HEK293 (cell line): ENCODE measurements around the gene GREM2.

Experiments
- CTCF ChIP-seq: fragments of 450-650 bp; formaldehyde crosslinking; IDR thresholded peaks from 2 replicates; pipeline ENCODE4 v1.5.1; 2016; ENCODE audit warnings: missing biosample characterization, missing genetic modification characterization
- MYNN ChIP-seq: fragments of 450-650 bp; formaldehyde crosslinking; IDR thresholded peaks from 2 replicates; pipeline ENCODE4 v1.5.1; 2016; ENCODE audit warnings: missing biosample characterization, missing genetic modification characterization, borderline replicate concordance
- RBAK ChIP-seq: fragments of 450-650 bp; formaldehyde crosslinking; IDR thresholded peaks from 2 replicates; pipeline ENCODE4 v1.5.1; 2016; ENCODE audit warnings: missing biosample characterization, missing genetic modification characterization
- SP2 ChIP-seq: fragments of 450-650 bp; formaldehyde crosslinking; IDR thresholded peaks from 2 replicates; pipeline ENCODE4 v1.5.1; 2016; ENCODE audit warnings: missing biosample characterization, missing genetic modification characterization
- YY1 ChIP-seq: fragments of 450-650 bp; formaldehyde crosslinking; IDR thresholded peaks from 2 replicates; pipeline ENCODE4 v1.5.1; 2018; ENCODE audit warnings: missing biosample characterization, missing genetic modification characterization
- ZFP41 ChIP-seq: fragments of 450-650 bp; formaldehyde crosslinking; IDR thresholded peaks from 2 replicates; pipeline ENCODE4 v1.5.1; 2016; ENCODE audit warnings: missing biosample characterization, missing genetic modification characterization, borderline replicate concordance
- ZNF19 ChIP-seq: fragments of 450-650 bp; formaldehyde crosslinking; IDR thresholded peaks from 2 replicates; pipeline ENCODE4; 2016; ENCODE audit warnings: missing biosample characterization, missing genetic modification characterization, low read depth
- ZNF274 ChIP-seq, 2 experiments: fragments of 200-500 bp in 1 of 2; fragments of 450-650 bp in 1 of 2; sonication (Bioruptor generic) in 1 of 2; formaldehyde crosslinking in 1 of 2; IDR thresholded peaks; 2 replicates each; pipeline versions ENCODE4 v1.5.1 to v1.6.1; 2014 to 2016; ENCODE audit warnings: borderline replicate concordance in 1 of 2, inconsistent platforms in 1 of 2, low read length in 1 of 2, missing biosample characterization in 1 of 2, missing genetic modification characterization in 1 of 2
- ZNF513 ChIP-seq: fragments of 450-650 bp; IDR thresholded peaks from 2 replicates; pipeline ENCODE4 v1.5.1; 2018; ENCODE audit warnings: missing biosample characterization, missing genetic modification characterization
- ZNF791 ChIP-seq: fragments of 450-650 bp; formaldehyde crosslinking; IDR thresholded peaks from 2 replicates; pipeline ENCODE4 v1.5.1; 2016; ENCODE audit warnings: missing biosample characterization, missing genetic modification characterization
- ZSCAN4 ChIP-seq: fragments of 450-650 bp; formaldehyde crosslinking; IDR thresholded peaks from 2 replicates; pipeline ENCODE4 v1.5.1; 2017; ENCODE audit warnings: missing biosample characterization, missing genetic modification characterization
- TF ChIP-seq, protein P1 (sequence below): fragments of 450-650 bp; formaldehyde crosslinking; IDR thresholded peaks from 2 replicates; pipeline ENCODE4 v1.5.1; 2016; ENCODE audit warnings: missing biosample characterization, missing genetic modification characterization, low read depth
- TF ChIP-seq, protein P2 (sequence below): fragments of 450-650 bp; formaldehyde crosslinking; optimal IDR thresholded peaks from 2 replicates; pipeline ENCODE3; 2016; ENCODE audit warnings: missing biosample characterization, mild to moderate bottlenecking, missing genetic modification characterization

GRCh38 chr1:240516069-240516468, 95.9 kb downstream of the GREM2 start:
- no peak for TF ChIP-seq ZNF19 (tag by site-specific recombination)
- TF ChIP-seq RBAK (tag by site-specific recombination), result no peak
- TF ChIP-seq SP2 (tag by site-specific recombination), result no peak
- no peak for TF ChIP-seq CTCF (tag by site-specific recombination)
- no peak for TF ChIP-seq ZNF274 (IDR thresholded peaks at IDR 0.05; ENCODE audit: low read length)
- no peak for TF ChIP-seq ZNF274 (tag by site-specific recombination; IDR thresholded peaks at IDR 0.05; ENCODE audit: borderline replicate concordance)
- no peak for TF ChIP-seq MYNN (tag by site-specific recombination)
- no peak for TF ChIP-seq ZNF513 (tag by site-specific recombination)
- no peak for TF ChIP-seq ZSCAN4
- TF ChIP-seq ZFP41 (tag by site-specific recombination), result no peak
- TF ChIP-seq, protein P1, sequence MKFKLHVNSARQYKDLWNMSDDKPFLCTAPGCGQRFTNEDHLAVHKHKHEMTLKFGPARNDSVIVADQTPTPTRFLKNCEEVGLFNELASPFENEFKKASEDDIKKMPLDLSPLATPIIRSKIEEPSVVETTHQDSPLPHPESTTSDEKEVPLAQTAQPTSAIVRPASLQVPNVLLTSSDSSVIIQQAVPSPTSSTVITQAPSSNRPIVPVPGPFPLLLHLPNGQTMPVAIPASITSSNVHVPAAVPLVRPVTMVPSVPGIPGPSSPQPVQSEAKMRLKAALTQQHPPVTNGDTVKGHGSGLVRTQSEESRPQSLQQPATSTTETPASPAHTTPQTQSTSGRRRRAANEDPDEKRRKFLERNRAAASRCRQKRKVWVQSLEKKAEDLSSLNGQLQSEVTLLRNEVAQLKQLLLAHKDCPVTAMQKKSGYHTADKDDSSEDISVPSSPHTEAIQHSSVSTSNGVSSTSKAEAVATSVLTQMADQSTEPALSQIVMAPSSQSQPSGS, result no peak
- TF ChIP-seq, protein P2, sequence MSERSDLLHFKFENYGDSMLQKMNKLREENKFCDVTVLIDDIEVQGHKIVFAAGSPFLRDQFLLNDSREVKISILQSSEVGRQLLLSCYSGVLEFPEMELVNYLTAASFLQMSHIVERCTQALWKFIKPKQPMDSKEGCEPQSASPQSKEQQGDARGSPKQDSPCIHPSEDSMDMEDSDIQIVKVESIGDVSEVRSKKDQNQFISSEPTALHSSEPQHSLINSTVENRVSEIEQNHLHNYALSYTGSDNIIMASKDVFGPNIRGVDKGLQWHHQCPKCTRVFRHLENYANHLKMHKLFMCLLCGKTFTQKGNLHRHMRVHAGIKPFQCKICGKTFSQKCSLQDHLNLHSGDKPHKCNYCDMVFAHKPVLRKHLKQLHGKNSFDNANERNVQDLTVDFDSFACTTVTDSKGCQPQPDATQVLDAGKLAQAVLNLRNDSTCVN (tag by site-specific recombination), result no peak
- TF ChIP-seq YY1 (tag by site-specific recombination), result no peak
- TF ChIP-seq ZNF791 (tag by site-specific recombination), result no peak
